Panc1 (cell line): Measurements from ENCODE around the gene MPDU1. TPM values are rescaled to one million over a fixed set of nuclear protein-coding genes. Genes with fewer than 3 reads are reported as not detected.

Source experiments
- ATAC-seq: fragments of 200-7000 bp; cut with Tn5 transposase; 2 replicates; pipeline ENCODE4 v1.9.1; 2020; ENCODE audit warnings: mild to moderate bottlenecking, moderate library complexity
- BruUV-seq: library from RNA; stranded (reverse); fragments of 400-500 nt; replicated peaks from 2 replicates; lab custom pipeline; 2021; lab: Mats Ljungman, UMichigan
- CTCF ChIA-PET: fragments of 300-600 bp; sonication (Branson Sonifier 250); formaldehyde crosslinking; loops from one replicate; lab custom pipeline; 2022; ENCODE audit warnings: antibody characterized with exemption; lab: Charles Lee
- POLR2A ChIA-PET: fragments of 300-600 bp; sonication (Branson Sonifier 250); formaldehyde crosslinking; loops from one replicate; lab custom pipeline; 2022; ENCODE audit warnings: antibody characterized with exemption; lab: Charles Lee
- DNase-seq: peaks from one replicate; pipeline ENCODE4 v3.0.0-alpha.2; 2010; ENCODE audit warnings: low read depth, low spot score
- H3K27ac ChIP-seq: 2 replicates; pipeline ENCODE4 v1.5.1; 2011; ENCODE audit warnings: mild to moderate bottlenecking, low read length, inconsistent platforms
- H3K27me3 ChIP-seq: fragments of 200-500 bp; sonication (Bioruptor generic); 2 replicates; pipeline ENCODE4 v1.6.0; 2014; ENCODE audit warnings: low read length, inconsistent platforms; ENCODE audit not compliant: control insufficient read depth, insufficient read depth
- H3K36me3 ChIP-seq: fragments of 200-500 bp; sonication (Bioruptor generic); 2 replicates; pipeline ENCODE4 v1.5.1; 2014; ENCODE audit warnings: inconsistent platforms, mild to moderate bottlenecking, low read length, moderate library complexity; ENCODE audit not compliant: control insufficient read depth, insufficient read depth
- H3K4me1 ChIP-seq: 2 replicates; pipeline ENCODE4 v1.5.1; 2011; ENCODE audit warnings: inconsistent platforms, mild to moderate bottlenecking, low read length, moderate library complexity; ENCODE audit not compliant: control insufficient read depth, insufficient read depth
- H3K4me3 ChIP-seq, 2 experiments: 2 replicates each; pipeline ENCODE4 v1.5.1; 2011 to 2012; ENCODE audit warnings: low read depth in 2 of 2, low read length in 2 of 2, mild to moderate bottlenecking in 2 of 2, inconsistent platforms in 1 of 2, moderate library complexity in 1 of 2
- H3K9me3 ChIP-seq: fragments of 200-500 bp; sonication (Bioruptor generic); 2 replicates; pipeline ENCODE4 v1.5.1; 2014; ENCODE audit warnings: low read depth, mild to moderate bottlenecking, inconsistent platforms, low read length, moderate library complexity; ENCODE audit not compliant: control insufficient read depth, insufficient read depth
- CTCF ChIP-seq: fragments of 450-650 bp; IDR thresholded peaks from 2 replicates; pipeline ENCODE4 v1.5.1; 2017; ENCODE audit warnings: mild to moderate bottlenecking
- POLR2AphosphoS5 ChIP-seq: IDR thresholded peaks from 2 replicates; pipeline ENCODE4 v1.6.1; 2012; ENCODE audit warnings: mild to moderate bottlenecking, low read depth, low read length, moderate library complexity
- SIN3A ChIP-seq: IDR thresholded peaks from 2 replicates; pipeline ENCODE4 v1.6.1; 2012; ENCODE audit warnings: low read depth, mild to moderate bottlenecking, low read length, moderate library complexity, borderline replicate concordance; ENCODE audit not compliant: insufficient read depth
- TCF7L2 ChIP-seq: IDR thresholded peaks from 2 replicates; pipeline ENCODE4 v1.6.1; 2011; ENCODE audit warnings: mild to moderate bottlenecking, low read depth, low read length, inconsistent platforms
- in situ Hi-C: cut with HindIII; loops from 2 replicates; pipeline ENCODE4 v1.10.0; 2016; ENCODE audit warnings: low sequenced_read_pairs, low pct_unique_long_range_greater_than_20kb
- intact Hi-C: fragments of 100-400 bp; cut with micrococcal nuclease; formaldehyde crosslinking; loops from one replicate; pipeline ENCODE4 v1.10.0; 2022; ENCODE audit not compliant: unreplicated experiment
- total RNA-seq: library from RNA; stranded (reverse); gene quantifications from one replicate; pipeline ENCODE4 v1.2.1, GENCODE V29; 2021; ENCODE audit not compliant: unreplicated experiment
- TF ChIP-seq, protein P1 (sequence below), 2 experiments: IDR thresholded peaks; 2 replicates each; pipeline ENCODE4 v1.6.1; 2011 to 2012; ENCODE audit warnings: low read depth in 2 of 2, control low read depth in 1 of 2, low read length in 1 of 2, mild to moderate bottlenecking in 1 of 2, moderate library complexity in 1 of 2; ENCODE audit not compliant: insufficient read depth in 1 of 2

The MPDU1 gene
- total RNA-seq, 1 experiment from 2014 or later = 47.1 TPM

DNA sequence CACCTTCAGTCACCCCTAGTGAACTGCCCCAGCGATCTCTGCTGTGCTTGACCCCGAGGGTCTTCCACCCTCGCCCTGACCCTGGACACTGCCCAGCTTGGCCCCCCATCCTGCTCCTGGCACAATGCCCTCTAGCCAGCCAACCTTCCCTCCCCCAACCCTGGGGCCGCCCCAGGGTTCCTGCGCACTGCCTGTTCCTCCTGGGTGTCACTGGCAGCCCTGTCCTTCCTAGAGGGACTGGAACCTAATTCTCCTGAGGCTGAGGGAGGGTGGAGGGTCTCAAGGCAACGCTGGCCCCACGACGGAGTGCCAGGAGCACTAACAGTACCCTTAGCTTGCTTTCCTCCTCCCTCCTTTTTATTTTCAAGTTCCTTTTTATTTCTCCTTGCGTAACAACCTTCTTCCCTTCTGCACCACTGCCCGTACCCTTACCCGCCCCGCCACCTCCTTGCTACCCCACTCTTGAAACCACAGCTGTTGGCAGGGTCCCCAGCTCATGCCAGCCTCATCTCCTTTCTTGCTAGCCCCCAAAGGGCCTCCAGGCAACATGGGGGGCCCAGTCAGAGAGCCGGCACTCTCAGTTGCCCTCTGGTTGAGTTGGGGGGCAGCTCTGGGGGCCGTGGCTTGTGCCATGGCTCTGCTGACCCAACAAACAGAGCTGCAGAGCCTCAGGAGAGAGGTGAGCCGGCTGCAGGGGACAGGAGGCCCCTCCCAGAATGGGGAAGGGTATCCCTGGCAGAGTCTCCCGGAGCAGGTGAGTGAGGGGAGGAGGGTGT lies 24.9 kb upstream of the MPDU1 start, which contains the start of gene TNFSF13:
Gene TNFSF13, plus strand, starts transcription at position 207 of the 776 bp plus-strand sequence. Its CDS starts 290 bp downstream, at position 497.
- DNase-seq (no peak), ATAC-seq (no peak)
- no peaks in the 10 kb centered on the region for H3K9me3 ChIP-seq
- CTCF ChIA-PET = no interaction called here
- peaks cover 4% of the 10 kb centered on the region; the same call in 1 of the 2 replicates for H3K36me3 ChIP-seq
- in situ Hi-C loops (no loop called here), intact Hi-C loops (no loop called here)
- H3K27ac ChIP-seq = peak within 1 kb of the TSS; percentile 76
- peaks cover 30% of the 10 kb centered on the region for H3K4me1 ChIP-seq
- POLR2A ChIA-PET = no interaction called here
- no peak for TF ChIP-seq SIN3A
- TF ChIP-seq POLR2AphosphoS5 = no peak
- TF ChIP-seq TCF7L2 = no peak
- TF ChIP-seq, protein P1, sequence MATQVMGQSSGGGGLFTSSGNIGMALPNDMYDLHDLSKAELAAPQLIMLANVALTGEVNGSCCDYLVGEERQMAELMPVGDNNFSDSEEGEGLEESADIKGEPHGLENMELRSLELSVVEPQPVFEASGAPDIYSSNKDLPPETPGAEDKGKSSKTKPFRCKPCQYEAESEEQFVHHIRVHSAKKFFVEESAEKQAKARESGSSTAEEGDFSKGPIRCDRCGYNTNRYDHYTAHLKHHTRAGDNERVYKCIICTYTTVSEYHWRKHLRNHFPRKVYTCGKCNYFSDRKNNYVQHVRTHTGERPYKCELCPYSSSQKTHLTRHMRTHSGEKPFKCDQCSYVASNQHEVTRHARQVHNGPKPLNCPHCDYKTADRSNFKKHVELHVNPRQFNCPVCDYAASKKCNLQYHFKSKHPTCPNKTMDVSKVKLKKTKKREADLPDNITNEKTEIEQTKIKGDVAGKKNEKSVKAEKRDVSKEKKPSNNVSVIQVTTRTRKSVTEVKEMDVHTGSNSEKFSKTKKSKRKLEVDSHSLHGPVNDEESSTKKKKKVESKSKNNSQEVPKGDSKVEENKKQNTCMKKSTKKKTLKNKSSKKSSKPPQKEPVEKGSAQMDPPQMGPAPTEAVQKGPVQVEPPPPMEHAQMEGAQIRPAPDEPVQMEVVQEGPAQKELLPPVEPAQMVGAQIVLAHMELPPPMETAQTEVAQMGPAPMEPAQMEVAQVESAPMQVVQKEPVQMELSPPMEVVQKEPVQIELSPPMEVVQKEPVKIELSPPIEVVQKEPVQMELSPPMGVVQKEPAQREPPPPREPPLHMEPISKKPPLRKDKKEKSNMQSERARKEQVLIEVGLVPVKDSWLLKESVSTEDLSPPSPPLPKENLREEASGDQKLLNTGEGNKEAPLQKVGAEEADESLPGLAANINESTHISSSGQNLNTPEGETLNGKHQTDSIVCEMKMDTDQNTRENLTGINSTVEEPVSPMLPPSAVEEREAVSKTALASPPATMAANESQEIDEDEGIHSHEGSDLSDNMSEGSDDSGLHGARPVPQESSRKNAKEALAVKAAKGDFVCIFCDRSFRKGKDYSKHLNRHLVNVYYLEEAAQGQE (IDR thresholded peaks at IDR 0.05; ENCODE audit: insufficient read depth in 1 of 2, low read depth in 2 of 2, low read length in 1 of 2) = no peak
- TF ChIP-seq CTCF = no peak
- no peaks in the 10 kb centered on the region for H3K27me3 ChIP-seq
- BruUV-seq = no TSS peak
- peak within 1 kb of the TSS in 1 of 2 experiments; percentile 23; a peak in 2 of 4 replicates for H3K4me3 ChIP-seq

GRCh38 chr17:7559320-7560171 lies 24.1 kb upstream of the MPDU1 start:
- ATAC-seq (no peak), DNase-seq (no peak)
- H3K9me3 ChIP-seq = no peaks in the 10 kb centered on the region
- peaks cover 4% of the 10 kb centered on the region; the same call in 1 of the 2 replicates for H3K36me3 ChIP-seq
- no peaks in the 10 kb centered on the region for H3K27me3 ChIP-seq
- H3K27ac ChIP-seq = peak overlapping the region; percentile 66
- peaks cover 30% of the 10 kb centered on the region for H3K4me1 ChIP-seq
- H3K4me3 ChIP-seq = no peak overlapping the region
- TF ChIP-seq CTCF = no peak
- TF ChIP-seq POLR2AphosphoS5 = no peak
- no peak for TF ChIP-seq TCF7L2
- TF ChIP-seq SIN3A = no peak
- TF ChIP-seq, protein P1 (IDR thresholded peaks at IDR 0.05; ENCODE audit: insufficient read depth in 1 of 2, low read depth in 2 of 2, low read length in 1 of 2) = no peak
- in situ Hi-C loops (no loop called here), intact Hi-C loops (no loop called here)
- no TSS peak for BruUV-seq
- ChIA-PET CTCF (interaction anchor here (0.6 to 2.0 kb wide), 8 partner anchors 20 to 248 kb away, joined by 3 to 10 read pairs (median 4); partner anchors contain the start of genes CD68 and TMEM95), POLR2A (interaction anchor here (0.6 kb wide), 1 partner anchor 76 kb away, joined by 3 read pairs; the partner anchor contains the start of gene POLR2A)
